Transverse colon (tissue), 4 donors: ENCODE results near the gene PLXNA2. TPM values are rescaled to one million over a fixed set of nuclear protein-coding genes. Genes with fewer than 3 reads are reported as not detected.

Experiments
- DNase-seq: peaks from one replicate; pipeline ENCODE4 v3.0.0-alpha.2; 2019
- H3K27ac ChIP-seq, 4 donors: fragments of 200-600 bp; sonication (generic); 2 replicates each; pipeline ENCODE4 v1.5.1; 2016 to 2018; ENCODE audit warnings: inconsistent platforms in 4 of 4
- H3K27me3 ChIP-seq: fragments of 200-600 bp; sonication (generic); 2 replicates; pipeline ENCODE4 v1.5.1; 2017; ENCODE audit warnings: inconsistent platforms
- H3K36me3 ChIP-seq, 4 donors: fragments of 200-600 bp; sonication (generic); 2 replicates each; pipeline ENCODE4 v1.5.1; 2017 to 2019; ENCODE audit warnings: inconsistent platforms in 4 of 4
- H3K4me1 ChIP-seq, 4 donors: fragments of 200-600 bp; sonication (generic); 2 replicates each; pipeline ENCODE4 v1.5.1; 2017 to 2020; ENCODE audit warnings: inconsistent platforms in 4 of 4
- H3K4me3 ChIP-seq, 4 donors: fragments of 200-600 bp; sonication (generic); 1 replicate in 1 of 4; 2 replicates in 3 of 4; pipeline versions ENCODE4 v1.5.1 to v1.6.1; 2017 to 2019; ENCODE audit warnings: inconsistent platforms in 4 of 4
- H3K9me3 ChIP-seq, 2 donors: fragments of 200-600 bp; sonication (generic); 2 replicates each; pipeline ENCODE4 v1.5.1; 2017 to 2019; ENCODE audit warnings: inconsistent platforms in 2 of 2
- EP300 ChIP-seq: sonication (generic); formaldehyde crosslinking; IDR thresholded peaks from one replicate; pipeline ENCODE4 v1.6.1; 2017; ENCODE audit warnings: antibody characterized with exemption, low read depth
- POLR2A ChIP-seq: fragments of 450-650 bp; IDR thresholded peaks from one replicate; pipeline ENCODE4 v1.6.1; 2016; ENCODE audit warnings: antibody characterized with exemption, mild to moderate bottlenecking, moderate library complexity
- POLR2AphosphoS5 ChIP-seq, 3 donors: sonication (generic); formaldehyde crosslinking; IDR thresholded peaks; one replicate each; pipeline ENCODE4 v1.6.1; 2016; ENCODE audit warnings: antibody characterized with exemption in 3 of 3
- whole genome bisulfite sequencing, 2 donors: methylation state at CpG; one replicate each; pipeline ENCODE4 v1.1.5; 2018; ENCODE audit warnings: low coverage in 1 of 2; 5-methylcytosine and 5-hydroxymethylcytosine counted together
- in situ Hi-C, 4 donors: fragments of 200-750 bp; cut with MboI; loops; one replicate each; pipeline versions ENCODE4 v1.15.0 to v1.15.1; 2017; ENCODE audit warnings: low sequenced_read_pairs in 3 of 4, low pct_ligation_motif_present in 1 of 4, low pct_unique_long_range_greater_than_20kb in 1 of 4
- intact Hi-C: fragments of 100-400 bp; cut with DNase I; formaldehyde crosslinking; loops from one replicate; pipeline ENCODE4 v1.15.1; 2023; ENCODE audit warnings: low total_unique reads
- total RNA-seq, 4 donors: library from RNA; depleted of rRNA; stranded (reverse); fragments of >200 nt; gene quantifications; one replicate each; pipeline ENCODE4 v1.1.0, GENCODE V29; 2016
- TF ChIP-seq, protein P1 (sequence below), 5 experiments: fragments of 200-600 bp in 3 of 5; fragments of 450-650 bp in 2 of 5; sonication (generic) in 3 of 5; IDR thresholded peaks; 1 replicate in 2 of 5; 2 replicates in 3 of 5; pipeline ENCODE4 v1.5.1; 2016 to 2017; ENCODE audit warnings: antibody characterized with exemption in 5 of 5, inconsistent platforms in 3 of 5, mild to moderate bottlenecking in 2 of 5, moderate library complexity in 1 of 5

PLXNA2 gene
- total RNA-seq, 4 donors from 2014 or later: 77.4 to 140 (median 85.5) TPM

DNA sequence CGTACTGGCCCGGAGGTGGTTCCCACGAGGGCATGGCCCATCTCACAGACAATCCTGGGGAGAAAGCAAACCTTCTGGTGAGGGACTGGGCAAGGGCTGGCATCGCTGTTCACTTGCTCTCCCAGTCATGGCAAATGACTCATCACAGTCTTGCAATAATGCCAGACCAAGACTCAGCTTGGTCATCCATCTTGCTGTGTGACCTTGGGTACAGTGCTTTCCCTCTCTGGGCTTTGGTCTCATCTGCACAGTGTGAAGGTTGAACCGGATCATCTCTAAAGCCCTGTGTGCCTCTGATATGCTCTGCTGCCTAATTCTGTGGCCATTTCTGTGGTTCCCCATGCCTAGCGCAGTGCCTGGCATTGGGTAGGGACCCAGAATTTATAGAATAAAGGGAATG, 189.7 kb downstream of the PLXNA2 start:
- intact Hi-C loops: no loop called here
- Histone ChIP-seq H3K36me3 (no peaks in the 10 kb centered on the region), H3K27ac (no peak overlapping the region), H3K4me3 (no peak overlapping the region), H3K9me3 (no peaks in the 10 kb centered on the region), H3K27me3 (no peaks in the 10 kb centered on the region), H3K4me1 (no peaks in the 10 kb centered on the region)
- no peak for DNase-seq
- in situ Hi-C loops: no loop called here
- WGBS, 2 donors: 87% methylated on average over 6 of the region's 6 CpGs; no CpG with 5 or more reads in 1 of the 2 donors
- TF ChIP-seq, protein P1, sequence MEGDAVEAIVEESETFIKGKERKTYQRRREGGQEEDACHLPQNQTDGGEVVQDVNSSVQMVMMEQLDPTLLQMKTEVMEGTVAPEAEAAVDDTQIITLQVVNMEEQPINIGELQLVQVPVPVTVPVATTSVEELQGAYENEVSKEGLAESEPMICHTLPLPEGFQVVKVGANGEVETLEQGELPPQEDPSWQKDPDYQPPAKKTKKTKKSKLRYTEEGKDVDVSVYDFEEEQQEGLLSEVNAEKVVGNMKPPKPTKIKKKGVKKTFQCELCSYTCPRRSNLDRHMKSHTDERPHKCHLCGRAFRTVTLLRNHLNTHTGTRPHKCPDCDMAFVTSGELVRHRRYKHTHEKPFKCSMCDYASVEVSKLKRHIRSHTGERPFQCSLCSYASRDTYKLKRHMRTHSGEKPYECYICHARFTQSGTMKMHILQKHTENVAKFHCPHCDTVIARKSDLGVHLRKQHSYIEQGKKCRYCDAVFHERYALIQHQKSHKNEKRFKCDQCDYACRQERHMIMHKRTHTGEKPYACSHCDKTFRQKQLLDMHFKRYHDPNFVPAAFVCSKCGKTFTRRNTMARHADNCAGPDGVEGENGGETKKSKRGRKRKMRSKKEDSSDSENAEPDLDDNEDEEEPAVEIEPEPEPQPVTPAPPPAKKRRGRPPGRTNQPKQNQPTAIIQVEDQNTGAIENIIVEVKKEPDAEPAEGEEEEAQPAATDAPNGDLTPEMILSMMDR (IDR thresholded peaks at IDR 0.05): no peak
- TF ChIP-seq POLR2A: no peak

DNA sequence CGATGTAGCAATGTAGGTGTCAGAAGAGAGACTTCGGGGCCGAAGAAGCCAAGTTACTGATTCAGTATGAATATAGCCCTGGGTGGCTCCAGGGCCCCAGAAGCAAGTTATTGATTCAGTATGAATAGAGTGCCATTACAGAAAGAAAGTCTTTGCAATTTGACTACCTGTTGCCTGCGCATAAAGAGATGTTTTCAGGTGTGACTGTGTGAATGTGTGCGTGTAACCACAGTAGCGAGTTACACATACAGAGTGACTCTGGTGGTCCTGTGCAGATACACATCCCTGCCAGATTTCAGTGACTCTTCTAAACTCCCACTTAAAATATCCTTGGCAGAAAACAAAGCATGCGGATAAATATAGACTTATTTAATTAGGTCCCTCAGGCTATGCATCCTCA, 190.5 kb downstream of the PLXNA2 start:
- in situ Hi-C loops (no loop called here), intact Hi-C loops (no loop called here)
- Histone ChIP-seq H3K27me3 (no peaks in the 10 kb centered on the region), H3K9me3 (no peaks in the 10 kb centered on the region), H3K4me3 (no peak overlapping the region), H3K36me3 (no peaks in the 10 kb centered on the region), H3K4me1 (peaks cover 0 to 1% (median 0%) of the 10 kb centered on the region in 4 donors), H3K27ac (no peak overlapping the region)
- WGBS, 2 donors: 89 to 91% methylated on average over 4 to 7 of the region's 7 CpGs
- TF ChIP-seq POLR2AphosphoS5 (IDR thresholded peaks at IDR 0.05) (no peak), EP300 (no peak), POLR2A (no peak)
- TF ChIP-seq, protein P1 (IDR thresholded peaks at IDR 0.05): no peak
- no peak for DNase-seq

DNA sequence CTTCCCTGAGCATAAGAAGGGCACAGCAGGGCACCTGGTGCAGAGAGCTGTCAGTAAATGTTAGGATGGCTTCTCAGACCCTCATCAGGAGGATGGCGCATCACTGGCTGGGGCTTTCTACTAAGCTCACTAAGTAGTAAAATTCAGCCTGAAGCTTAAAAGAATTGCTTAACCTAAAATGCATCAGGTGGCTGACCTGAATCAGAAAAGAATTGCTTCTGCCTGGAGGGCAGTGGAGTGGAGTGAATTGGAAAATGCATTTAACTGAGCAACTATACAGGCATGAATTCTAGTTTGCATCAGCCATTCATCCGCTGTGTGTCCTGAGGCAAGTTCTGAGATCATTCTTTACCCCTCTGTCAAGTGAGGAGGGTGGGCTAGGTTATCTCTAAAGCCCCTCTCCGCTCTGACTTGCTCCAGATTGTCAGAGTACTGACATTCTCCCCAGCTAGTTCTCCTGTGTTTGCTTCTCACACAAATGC, 191.2 kb downstream of the PLXNA2 start:
- intact Hi-C loops (no loop called here), in situ Hi-C loops (no loop called here)
- TF ChIP-seq EP300: no peak
- no peak for TF ChIP-seq POLR2AphosphoS5 (IDR thresholded peaks at IDR 0.05)
- no peak for TF ChIP-seq POLR2A
- TF ChIP-seq, protein P1 (IDR thresholded peaks at IDR 0.05): no peak
- Histone ChIP-seq H3K4me1 (peaks cover 0 to 8% (median 1%) of the 10 kb centered on the region in 4 donors), H3K9me3 (no peaks in the 10 kb centered on the region), H3K27me3 (no peaks in the 10 kb centered on the region), H3K27ac (no peak overlapping the region), H3K36me3 (no peaks in the 10 kb centered on the region), H3K4me3 (no peak overlapping the region)
- WGBS, 2 donors: 92% methylated on average over 3 of the region's 3 CpGs; no CpG with 5 or more reads in 1 of the 2 donors
- no peak for DNase-seq

DNA sequence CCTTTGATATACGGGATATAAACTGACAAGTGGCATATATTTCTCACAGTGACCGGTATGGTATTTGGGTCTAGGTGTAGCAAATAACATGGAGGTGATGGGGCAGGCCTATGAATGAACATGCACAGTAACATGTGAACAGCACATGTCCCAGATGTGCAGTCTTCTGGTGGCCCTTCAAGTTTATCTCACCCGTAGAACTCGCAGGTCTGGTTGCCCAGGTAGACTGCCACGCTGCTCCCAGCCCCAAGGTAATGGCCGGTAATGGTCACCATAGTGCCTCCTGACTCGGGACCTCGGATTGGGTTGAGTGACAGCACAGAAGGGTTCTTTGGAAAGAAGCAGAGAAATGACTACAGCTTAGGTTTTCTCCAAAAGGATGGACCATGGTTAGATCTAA, 192.0 kb downstream of the PLXNA2 start:
- Histone ChIP-seq H3K9me3 (no peaks in the 10 kb centered on the region), H3K4me1 (peaks cover 0 to 16% (median 5%) of the 10 kb centered on the region in 4 donors), H3K27ac (no peak overlapping the region), H3K4me3 (no peak overlapping the region), H3K36me3 (no peaks in the 10 kb centered on the region), H3K27me3 (no peaks in the 10 kb centered on the region)
- 85 to 86% methylated on average over 4 to 8 of the region's 8 CpGs for WGBS, 2 donors
- no peak for TF ChIP-seq POLR2AphosphoS5 (IDR thresholded peaks at IDR 0.05)
- intact Hi-C loops: no loop called here
- in situ Hi-C loops: no loop called here
- DNase-seq: no peak

DNA sequence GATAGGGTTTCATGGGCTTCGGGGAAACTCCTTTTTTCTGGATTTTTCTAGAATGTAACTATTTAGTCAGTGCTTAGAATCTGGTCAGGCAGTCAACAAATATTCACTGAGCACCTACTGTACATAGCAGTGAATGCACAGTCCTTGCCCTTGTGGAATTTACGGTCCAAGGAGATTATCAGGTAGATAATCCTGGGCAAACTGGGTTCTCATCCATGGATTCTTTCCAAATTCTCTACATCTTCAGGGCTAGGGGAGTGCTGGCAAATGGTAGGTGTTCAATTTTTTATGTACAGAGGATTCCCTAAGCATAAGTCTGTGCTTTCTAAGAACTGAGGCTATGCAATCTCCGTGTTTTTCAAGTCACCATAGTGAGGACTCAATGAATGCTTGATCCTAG, 192.5 kb downstream of the PLXNA2 start:
- intact Hi-C loops (no loop called here), in situ Hi-C loops (no loop called here)
- no peak overlapping the region for H3K4me3 ChIP-seq
- H3K36me3 ChIP-seq: no peaks in the 10 kb centered on the region
- H3K9me3 ChIP-seq: no peaks in the 10 kb centered on the region
- no peak for DNase-seq
- 85 to 87% methylated on average over 3 of the region's 3 CpGs for WGBS, 2 donors
- TF ChIP-seq EP300 (no peak), POLR2A (no peak), POLR2AphosphoS5 (IDR thresholded peaks at IDR 0.05) (no peak)
- TF ChIP-seq, protein P1 (IDR thresholded peaks at IDR 0.05): no peak
- H3K27ac ChIP-seq: no peak overlapping the region
- peaks cover 0 to 20% (median 5%) of the 10 kb centered on the region in 4 donors for H3K4me1 ChIP-seq
- H3K27me3 ChIP-seq: no peaks in the 10 kb centered on the region
